GM10266 (cell line): Measurements from ENCODE around the gene HPCA.
A peak's percentile ranks its signal among the peaks of the same experiment; 100 is the strongest.

ENCODE experiments used
- DNase-seq: peaks from one replicate; pipeline ENCODE4 v3.0.0; 2012; ENCODE audit errors: extremely low spot score
- CTCF ChIP-seq: IDR thresholded peaks from 2 replicates; pipeline ENCODE4 v1.5.1; 2012; ENCODE audit warnings: mild to moderate bottlenecking, low read depth; ENCODE audit not compliant: control insufficient read depth, insufficient read depth; ENCODE audit errors: missing control alignments

Gene HPCA

GRCh38 chr1:32886004-32886827, at the start of gene HPCA:
Gene HPCA (plus strand): TSS chr1:32886491. CDS start chr1:32888899, 2,408 bp downstream.
- peak; percentile 59 for TF ChIP-seq CTCF
- DNase-seq, result peak; percentile 78

GRCh38 chr1:32848354-32849063, 37.8 kb upstream of the HPCA start:
- no peak for TF ChIP-seq CTCF

DNA sequence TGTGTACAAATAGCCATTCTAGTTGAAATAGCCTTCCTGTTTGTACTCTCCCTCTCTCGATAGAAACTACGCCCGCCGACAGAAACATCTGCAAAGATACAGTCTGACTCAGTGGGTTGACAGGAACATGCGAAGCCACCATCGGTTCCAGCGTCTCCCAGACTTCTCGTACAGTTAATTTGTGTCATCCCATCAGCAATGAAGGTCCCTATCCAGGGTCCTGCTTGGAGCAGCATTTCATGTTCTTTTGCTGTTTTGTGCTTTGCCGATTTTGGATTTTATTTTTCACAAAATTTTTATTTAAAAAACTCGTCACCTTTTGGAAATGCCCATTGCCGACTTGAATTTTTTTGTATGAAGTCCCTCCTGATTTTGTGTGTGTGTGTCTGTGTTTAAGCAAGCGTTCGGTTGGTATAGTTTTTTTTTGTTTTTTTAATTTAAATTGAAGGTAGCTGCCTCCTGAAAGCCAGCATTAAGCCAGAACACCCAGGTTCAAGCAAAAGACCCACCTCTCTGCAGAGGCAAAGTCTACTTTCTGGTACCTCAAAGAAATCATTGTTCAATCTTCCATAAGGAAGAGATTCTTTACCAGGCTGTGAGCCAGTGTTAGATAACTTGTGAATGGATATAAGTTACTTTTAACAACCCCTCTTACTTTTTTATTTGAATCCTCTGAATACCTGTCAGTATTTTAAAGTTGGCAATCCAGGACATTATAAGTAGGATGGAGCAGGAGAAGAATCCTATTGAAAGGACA, 30.3 kb upstream of the HPCA start:
- no peak for TF ChIP-seq CTCF
- no peak for DNase-seq

More at GRCh38 chr1:32848354-32849063, 37.8 kb upstream of the HPCA start:
- peak; percentile 47 for DNase-seq

DNA sequence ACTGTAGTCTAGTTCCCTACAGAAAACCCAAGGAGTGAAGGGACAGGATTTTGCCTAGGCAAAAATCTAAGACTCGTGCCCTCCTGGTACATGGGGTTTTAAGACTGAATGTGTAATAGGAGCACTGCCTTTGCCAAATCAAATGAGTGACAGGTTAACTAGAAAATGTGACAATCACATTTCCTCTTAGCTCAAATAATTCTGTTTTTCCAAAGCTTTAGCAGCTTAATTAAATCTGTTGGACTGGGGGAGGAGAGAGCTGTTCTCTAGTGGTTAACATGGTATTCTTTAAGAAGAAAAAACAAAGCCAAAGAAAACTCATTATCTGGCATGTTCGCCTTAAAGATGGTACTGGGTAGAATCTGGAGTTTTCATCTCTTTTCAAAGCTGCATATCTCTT, 28.2 kb upstream of the HPCA start:
- DNase-seq, result no peak
- no peak for TF ChIP-seq CTCF

GRCh38 chr1:32858791-32859190, 27.5 kb upstream of the HPCA start:
- DNase-seq, result no peak
- TF ChIP-seq CTCF, result no peak

DNA sequence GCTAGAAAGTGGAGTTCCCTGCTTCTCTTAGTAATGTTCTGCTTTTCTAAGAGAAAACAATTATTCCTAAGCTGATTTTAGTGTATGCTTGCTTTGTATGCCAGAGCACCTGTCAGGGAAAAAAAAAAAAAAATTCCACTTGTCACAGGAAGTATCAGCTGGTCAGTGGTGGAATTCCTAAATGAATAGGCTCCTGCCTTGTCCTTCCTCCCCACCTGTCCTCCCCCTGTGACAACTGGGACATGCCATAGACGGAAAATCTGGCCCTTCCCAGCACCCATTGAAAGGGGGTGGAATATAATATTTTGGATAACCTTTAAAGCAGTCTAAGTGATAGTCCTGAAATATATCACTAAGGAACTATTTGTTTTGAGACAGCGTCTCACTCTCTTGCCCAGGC, 26.4 kb upstream of the HPCA start:
- no peak for TF ChIP-seq CTCF
- no peak for DNase-seq
